GM12874 (cell line): Measurements from ENCODE around the gene KSR1.

Experiments
- CTCF ChIP-seq: IDR thresholded peaks from 2 replicates; pipeline ENCODE4 v1.5.1; 2011; ENCODE audit warnings: low read depth, mild to moderate bottlenecking, control low read depth, low read length, moderate library complexity; ENCODE audit not compliant: insufficient read depth

The KSR1 gene

GRCh38 chr17:27593232-27593856, 137.1 kb downstream of the KSR1 start:
- no peak for TF ChIP-seq CTCF

GRCh38 chr17:27593857-27594255, 137.6 kb downstream of the KSR1 start:
- no peak for TF ChIP-seq CTCF

GRCh38 chr17:27595208-27595607, 139.0 kb downstream of the KSR1 start:
- no peak for TF ChIP-seq CTCF

GRCh38 chr17:27596096-27596495, 139.8 kb downstream of the KSR1 start:
- no peak for TF ChIP-seq CTCF

- no peak for TF ChIP-seq CTCF
Observed at GRCh38 chr17:27596566-27597187, 140.4 kb downstream of the KSR1 start.

GRCh38 chr17:27597188-27597580, 140.9 kb downstream of the KSR1 start:
- no peak for TF ChIP-seq CTCF

- TF ChIP-seq CTCF = no peak
Observed at GRCh38 chr17:27597783-27598320, 141.6 kb downstream of the KSR1 start.
